ENCODE measurements around the gene TRPM3. TPM values are rescaled to one million over a fixed set of nuclear protein-coding genes. Genes with fewer than 3 reads are reported as not detected.

TRPM3 gene
- total and polyA plus RNA-seq, 9 of the 15 experiments (the other 6 are each of a cell fraction or from before 2014, with no cell fraction given) = 0.04 TPM; not detected in 8

GRCh38 chr9:70679845-70680244 lies 441.6 kb downstream of the TRPM3 start:
- intact Hi-C loops (cut with micrococcal nuclease) = no loop called here
- Histone ChIP-seq H3K27me3 (ENCODE audit: control insufficient read depth in 2 of 2, insufficient read depth in 2 of 2, low read length in 2 of 2) (no peaks in the 10 kb centered on the region), H3K79me2 (ENCODE audit: control insufficient read depth, insufficient read depth, low read length) (no peaks in the 10 kb centered on the region), H3K4me2 (ENCODE audit: insufficient read depth, low read length) (no peak overlapping the region), H3K4me1 (replicated peaks in 1 of 2; ENCODE audit: control insufficient read depth in 2 of 2, insufficient read depth in 2 of 2, low read length in 2 of 2) (no peaks in the 10 kb centered on the region), H3K27ac (ENCODE audit: extremely low read depth, low read depth, low read length) (no peak overlapping the region), H3K9me1 (ENCODE audit: control insufficient read depth, insufficient read depth, low read length) (no peaks in the 10 kb centered on the region), H3K4me3 (no peak overlapping the region), H2AFZ (ENCODE audit: low read depth, low read length) (no peak overlapping the region), H3K9me3 (replicated peaks; ENCODE audit: control insufficient read depth, insufficient read depth, low read depth, low read length) (no peaks in the 10 kb centered on the region), H4K20me1 (replicated peaks; ENCODE audit: control insufficient read depth, insufficient read depth, low read length) (no peaks in the 10 kb centered on the region), H3K36me3 (ENCODE audit: control insufficient read depth, insufficient read depth, low read length) (no peaks in the 10 kb centered on the region), H3K9ac (ENCODE audit: insufficient read depth in 1 of 2, low read depth in 2 of 2, low read length in 2 of 2) (no peak overlapping the region)
- ChIA-PET CTCF (ENCODE audit: low intra/inter-chr PET ratio) (no interaction called here), POLR2A (no interaction called here)
- DNase-seq (ENCODE audit: extremely low read depth in 1 of 4, low spot score in 3 of 4) = no peak
- no TSS peak for BruUV-seq (replicated peaks)
- in situ Hi-C loops (cut with MboI) = no loop called here
- no peak for ATAC-seq
- no peak for FAIRE-seq
- TF ChIP-seq TEAD2 (tag; IDR thresholded peaks at IDR 0.05) (no peak), TRIM24 (IDR thresholded peaks at IDR 0.05) (no peak), ZBTB17 (CRISPR knock-in tag; IDR thresholded peaks at IDR 0.05) (no peak), ZNF277 (CRISPR knock-in tag; IDR thresholded peaks at IDR 0.05; ENCODE audit: borderline replicate concordance) (no peak), NELFE (IDR thresholded peaks at IDR 0.05; ENCODE audit: insufficient read depth, insufficient read length) (no peak), SRSF3 (IDR thresholded peaks at IDR 0.05; ENCODE audit: insufficient read depth, low read length) (no peak), MAFK (IDR thresholded peaks at IDR 0.05; ENCODE audit: low read length) (no peak), ZNF124 (CRISPR knock-in tag; IDR thresholded peaks at IDR 0.05) (no peak), PATZ1 (CRISPR knock-in tag; IDR thresholded peaks at IDR 0.05; ENCODE audit: borderline replicate concordance) (no peak)
- TF ChIP-seq, protein P1, sequence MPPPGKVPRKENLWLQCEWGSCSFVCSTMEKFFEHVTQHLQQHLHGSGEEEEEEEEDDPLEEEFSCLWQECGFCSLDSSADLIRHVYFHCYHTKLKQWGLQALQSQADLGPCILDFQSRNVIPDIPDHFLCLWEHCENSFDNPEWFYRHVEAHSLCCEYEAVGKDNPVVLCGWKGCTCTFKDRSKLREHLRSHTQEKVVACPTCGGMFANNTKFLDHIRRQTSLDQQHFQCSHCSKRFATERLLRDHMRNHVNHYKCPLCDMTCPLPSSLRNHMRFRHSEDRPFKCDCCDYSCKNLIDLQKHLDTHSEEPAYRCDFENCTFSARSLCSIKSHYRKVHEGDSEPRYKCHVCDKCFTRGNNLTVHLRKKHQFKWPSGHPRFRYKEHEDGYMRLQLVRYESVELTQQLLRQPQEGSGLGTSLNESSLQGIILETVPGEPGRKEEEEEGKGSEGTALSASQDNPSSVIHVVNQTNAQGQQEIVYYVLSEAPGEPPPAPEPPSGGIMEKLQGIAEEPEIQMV (tag; conservative IDR thresholded peaks at IDR 0.05; ENCODE audit: low read depth) = no peak
- WGBS (ENCODE audit: insufficient coverage, low coverage, missing lambda C conversion rate) = 0% methylated on average over 2 of the region's 4 CpGs

All from K562 (cell line).